ENCODE results near the gene AHCYL2.

The AHCYL2 gene

GRCh38 chr7:129433847-129434674 is 209.2 kb downstream of the AHCYL2 start, which contains the start of gene STRIP2:
STRIP2 (plus strand) TSS chr7:129434432; CDS start chr7:129434473, 41 bp downstream.
- DNase-seq, result peak; percentile 97
- no peaks in the 10 kb centered on the region for H3K27me3 ChIP-seq (ENCODE audit: insufficient read depth, low read depth, severe bottlenecking)
- peaks cover 9% of the 10 kb centered on the region for H3K36me3 ChIP-seq
- no peaks in the 10 kb centered on the region for H3K9me3 ChIP-seq (ENCODE audit: severe bottlenecking)
- peak within 1 kb of the TSS; percentile 88 for H3K27ac ChIP-seq
- peak within 1 kb of the TSS; percentile 95 for H3K4me3 ChIP-seq (ENCODE audit: low read depth, low read length)
- peak; percentile 37 for TF ChIP-seq CTCF (IDR thresholded peaks at IDR 0.05; ENCODE audit: low read depth, low read length)

DNA sequence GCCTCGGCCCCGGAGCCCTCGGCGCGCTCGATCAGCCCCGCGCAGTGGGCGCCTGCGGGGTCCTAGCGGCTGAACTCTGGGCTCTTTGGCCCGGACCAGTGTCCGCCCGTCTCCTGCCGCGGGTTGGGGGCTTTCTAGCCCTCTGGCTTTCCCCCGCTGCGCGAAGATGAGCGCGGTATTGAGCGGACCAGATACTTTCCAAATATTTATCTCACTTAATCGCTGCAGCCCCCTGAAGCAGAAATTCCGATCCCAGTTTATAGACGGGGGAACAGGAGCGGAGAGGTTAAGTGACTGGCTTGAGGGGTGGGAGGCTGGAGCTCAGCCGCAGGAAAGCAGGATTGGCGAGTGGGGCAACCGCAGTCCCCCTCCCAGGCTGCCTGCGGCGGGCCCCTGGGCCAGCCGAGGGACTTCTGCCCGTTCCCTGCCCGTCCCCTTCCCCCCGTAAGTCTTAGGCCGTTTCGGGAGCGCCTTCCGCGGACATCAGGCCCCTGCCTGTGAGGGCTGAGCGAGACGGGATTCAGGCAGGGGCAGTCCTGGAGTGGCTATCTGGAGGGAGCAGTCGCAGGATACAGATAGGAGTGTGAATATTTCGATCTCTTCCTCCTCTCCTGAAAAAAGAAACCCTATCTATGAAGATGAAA is 210.0 kb downstream of the AHCYL2 start:
- peak; percentile 24 for DNase-seq
- no peaks in the 10 kb centered on the region for H3K27me3 ChIP-seq (ENCODE audit: insufficient read depth, low read depth, severe bottlenecking)
- no peaks in the 10 kb centered on the region for H3K9me3 ChIP-seq (ENCODE audit: severe bottlenecking)
- H3K36me3 ChIP-seq, result peaks cover 11% of the 10 kb centered on the region
- peak overlapping the region; percentile 95 for H3K4me3 ChIP-seq (ENCODE audit: low read depth, low read length)
- H3K27ac ChIP-seq, result peak overlapping the region; percentile 88
- TF ChIP-seq CTCF (IDR thresholded peaks at IDR 0.05; ENCODE audit: low read depth, low read length), result no peak

DNA sequence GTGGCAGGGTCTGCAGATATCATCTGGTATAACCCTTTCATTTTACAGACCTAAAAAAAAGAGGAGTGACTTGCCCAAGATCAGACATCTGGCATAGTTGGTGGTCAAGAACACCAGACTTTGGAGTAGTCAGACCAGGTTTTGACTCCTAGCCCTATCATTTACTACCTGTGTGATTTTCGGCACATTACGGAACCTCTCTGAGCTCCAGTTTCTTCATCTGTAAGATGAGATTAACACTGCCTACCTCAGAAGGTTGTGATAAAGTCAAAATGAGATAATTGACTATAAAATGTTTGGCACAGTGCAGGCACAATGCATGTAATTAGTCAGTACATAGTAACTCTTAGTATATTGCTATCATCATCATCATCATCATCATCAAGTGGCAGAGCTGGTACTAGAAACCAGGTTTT is 210.6 kb downstream of the AHCYL2 start:
- H3K9me3 ChIP-seq (ENCODE audit: severe bottlenecking), result no peaks in the 10 kb centered on the region
- no peak for TF ChIP-seq CTCF (IDR thresholded peaks at IDR 0.05; ENCODE audit: low read depth, low read length)
- DNase-seq, result no peak
- H3K36me3 ChIP-seq, result peaks cover 17% of the 10 kb centered on the region
- H3K4me3 ChIP-seq (ENCODE audit: low read depth, low read length), result peak overlapping the region; percentile 95
- H3K27ac ChIP-seq, result no peak overlapping the region
- H3K27me3 ChIP-seq (ENCODE audit: insufficient read depth, low read depth, severe bottlenecking), result no peaks in the 10 kb centered on the region

- no peak overlapping the region for H3K4me3 ChIP-seq (ENCODE audit: low read depth, low read length)
- peaks cover 24% of the 10 kb centered on the region for H3K36me3 ChIP-seq
- DNase-seq, result peak; percentile 42
- no peaks in the 10 kb centered on the region for H3K27me3 ChIP-seq (ENCODE audit: insufficient read depth, low read depth, severe bottlenecking)
- H3K9me3 ChIP-seq (ENCODE audit: severe bottlenecking), result no peaks in the 10 kb centered on the region
- no peak for TF ChIP-seq CTCF (IDR thresholded peaks at IDR 0.05; ENCODE audit: low read depth, low read length)
- H3K27ac ChIP-seq, result peak overlapping the region; percentile 18; the same call in 1 of the 2 replicates
Measured at GRCh38 chr7:129436335-129436923, 211.6 kb downstream of the AHCYL2 start.

GRCh38 chr7:129437190-129437589 is 212.4 kb downstream of the AHCYL2 start:
- Histone ChIP-seq H3K36me3 (peaks cover 28% of the 10 kb centered on the region), H3K27ac (no peak overlapping the region), H3K27me3 (ENCODE audit: insufficient read depth, low read depth, severe bottlenecking) (no peaks in the 10 kb centered on the region), H3K4me3 (ENCODE audit: low read depth, low read length) (no peak overlapping the region), H3K9me3 (ENCODE audit: severe bottlenecking) (no peaks in the 10 kb centered on the region)
- TF ChIP-seq CTCF (IDR thresholded peaks at IDR 0.05; ENCODE audit: low read depth, low read length), result no peak
- no peak for DNase-seq
